HTR-8/SVneo (cell line): ENCODE data around the gene SORBS1.
A peak's percentile ranks its signal among the peaks of the same experiment; 100 is the strongest.

Experiments
- DNase-seq: peaks from one replicate; pipeline ENCODE4 v3.0.0; 2011; ENCODE audit warnings: low spot score, mixed read lengths; ENCODE audit not compliant: insufficient read length
- FAIRE-seq: peaks from 2 replicates; lab custom pipeline; 2011; peaks lifted over from hg19 to GRCh38; lab: Jason Lieb, UNC

The SORBS1 gene

DNA sequence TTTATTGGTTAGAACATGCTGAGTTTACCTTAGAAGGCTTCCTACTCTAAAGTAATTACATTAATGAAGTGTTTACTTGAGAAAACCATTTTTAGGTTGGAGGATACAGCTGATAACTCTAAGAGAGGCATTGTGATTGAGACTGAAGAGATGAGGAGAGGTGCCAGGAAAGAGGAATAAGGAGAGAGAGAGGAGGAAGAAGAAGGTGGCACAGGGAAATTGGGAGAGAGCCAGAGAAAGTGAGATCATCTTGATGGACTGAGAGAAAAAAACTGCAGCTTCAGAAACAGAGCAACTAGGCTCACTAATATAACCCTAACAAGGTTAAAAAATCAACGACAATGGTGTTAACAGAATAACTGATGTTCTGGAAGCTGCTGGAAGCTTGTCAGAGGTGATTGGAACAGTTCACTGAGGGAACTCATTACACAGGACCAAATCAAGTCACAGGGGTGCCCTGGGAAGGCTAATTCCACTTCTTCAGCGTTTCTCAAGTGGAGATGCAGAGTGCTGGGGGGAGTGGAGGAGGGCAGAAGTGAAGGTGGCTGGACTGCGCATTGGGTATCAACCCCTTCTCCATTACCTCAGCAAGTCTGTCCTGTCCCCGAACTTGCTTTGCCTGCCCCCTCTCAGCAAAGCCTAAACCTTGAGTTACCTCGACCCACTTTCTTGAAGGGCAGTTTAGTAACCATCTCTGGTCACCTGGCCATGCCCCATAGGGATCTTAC, 6.9 kb upstream of the SORBS1 start:
- DNase-seq (no peak), FAIRE-seq (no peak)

DNA sequence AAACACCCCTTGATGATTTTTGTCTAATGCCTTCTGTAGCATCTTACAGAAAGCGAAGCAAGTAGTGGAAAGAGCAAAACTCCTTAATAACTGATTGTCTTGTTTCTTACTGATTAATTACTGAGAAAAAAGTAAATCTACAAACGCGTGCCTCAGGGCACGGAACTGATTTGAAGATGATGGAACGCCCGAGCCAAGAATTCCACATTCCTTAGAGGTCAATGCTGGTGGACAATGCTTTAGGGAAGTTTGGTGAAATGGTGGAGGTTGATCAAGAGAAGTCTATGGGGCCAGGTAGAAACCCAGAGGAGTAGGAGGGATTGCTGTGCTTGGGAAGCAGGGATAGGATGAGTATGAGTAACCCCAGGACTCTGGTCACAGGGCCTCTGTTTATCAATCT, 5.0 kb upstream of the SORBS1 start:
- DNase-seq (no peak), FAIRE-seq (no peak)

DNA sequence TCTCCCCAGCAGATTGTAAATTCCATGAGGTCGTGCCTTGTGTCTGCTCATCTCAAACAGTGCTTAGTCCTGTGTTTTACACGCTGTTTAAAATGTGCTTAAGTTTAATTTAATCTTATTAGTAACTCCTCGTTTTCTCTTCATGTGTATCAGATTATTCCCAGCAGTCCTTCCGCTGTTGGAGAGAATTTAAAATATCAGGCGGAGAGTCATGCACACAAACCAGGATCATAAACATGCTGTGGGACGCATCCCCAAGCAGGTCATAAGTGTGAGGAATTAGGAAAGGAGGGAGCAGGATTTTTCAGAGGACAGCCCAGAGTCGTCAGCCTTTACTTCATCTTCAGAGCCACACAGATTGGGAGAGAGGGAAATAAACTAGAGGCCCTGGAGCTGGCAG, 4.2 kb upstream of the SORBS1 start:
- FAIRE-seq (no peak), DNase-seq (no peak)

DNA sequence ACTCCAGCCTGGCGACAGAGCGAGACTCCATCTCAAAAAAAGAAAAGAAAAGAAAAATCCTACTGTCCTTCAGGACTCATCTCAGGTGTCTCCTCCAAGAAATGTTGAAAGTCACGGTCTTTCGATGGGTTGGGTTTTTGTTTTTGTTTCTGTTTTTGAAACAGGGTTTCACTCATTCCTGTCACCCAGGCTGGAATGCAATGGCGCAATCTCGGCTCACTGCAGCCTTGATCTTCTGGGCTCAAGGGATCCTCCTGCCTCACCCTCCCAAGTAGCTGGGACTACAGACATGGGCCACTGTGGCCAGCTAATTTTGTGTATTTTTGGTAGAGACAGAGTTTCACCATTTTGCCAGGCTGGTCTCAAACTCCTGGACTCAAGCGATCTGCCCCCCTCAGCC, 3.1 kb upstream of the SORBS1 start:
- DNase-seq = no peak
- no peak for FAIRE-seq

DNA sequence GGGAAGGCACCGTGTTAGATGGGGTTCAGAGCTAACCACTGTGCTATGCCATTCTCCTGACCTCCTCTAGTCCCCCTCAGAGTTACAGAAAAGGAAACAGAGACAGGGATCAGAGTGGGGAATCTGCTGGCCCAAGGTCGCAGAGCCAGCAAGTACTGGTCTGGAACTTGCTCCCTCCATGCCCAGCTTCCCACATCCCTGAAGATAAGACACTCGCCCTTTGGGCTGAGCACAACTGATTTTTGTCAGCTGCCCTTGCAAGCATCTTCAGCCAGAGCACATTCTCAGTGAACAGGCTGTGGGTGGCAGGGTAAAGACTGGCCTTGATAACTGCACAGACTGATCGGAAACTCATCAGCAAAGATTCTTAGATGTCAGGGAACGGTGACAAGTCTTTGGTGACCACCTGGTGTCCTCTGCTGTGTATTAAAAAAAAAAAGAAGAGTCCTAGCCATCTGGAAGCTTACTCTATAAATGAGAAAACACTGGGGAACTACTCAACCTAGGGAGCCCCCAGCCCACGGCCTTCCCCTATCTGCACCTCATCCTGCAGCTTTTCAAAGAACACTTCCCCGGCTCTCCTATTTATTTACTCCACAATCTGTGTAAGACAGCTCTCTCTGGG, 1.3 kb upstream of the SORBS1 start:
- DNase-seq (no peak), FAIRE-seq (no peak)

DNA sequence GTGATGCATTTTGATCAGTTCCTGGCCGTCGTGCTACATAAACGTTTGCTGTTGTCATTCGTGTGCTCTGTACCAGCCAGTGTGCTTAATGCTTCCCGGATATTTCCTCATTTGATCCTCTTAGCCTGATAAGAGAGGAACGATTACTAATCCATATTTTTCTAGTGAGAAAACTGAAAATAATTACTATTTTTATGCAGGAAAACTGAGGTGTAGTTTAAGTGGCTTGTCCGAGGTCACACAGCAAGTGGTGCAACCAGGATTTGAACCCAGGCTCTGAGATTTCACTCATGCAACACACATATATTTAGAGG, 650 bp upstream of the SORBS1 start:
- no peak for FAIRE-seq
- DNase-seq = no peak

DNA sequence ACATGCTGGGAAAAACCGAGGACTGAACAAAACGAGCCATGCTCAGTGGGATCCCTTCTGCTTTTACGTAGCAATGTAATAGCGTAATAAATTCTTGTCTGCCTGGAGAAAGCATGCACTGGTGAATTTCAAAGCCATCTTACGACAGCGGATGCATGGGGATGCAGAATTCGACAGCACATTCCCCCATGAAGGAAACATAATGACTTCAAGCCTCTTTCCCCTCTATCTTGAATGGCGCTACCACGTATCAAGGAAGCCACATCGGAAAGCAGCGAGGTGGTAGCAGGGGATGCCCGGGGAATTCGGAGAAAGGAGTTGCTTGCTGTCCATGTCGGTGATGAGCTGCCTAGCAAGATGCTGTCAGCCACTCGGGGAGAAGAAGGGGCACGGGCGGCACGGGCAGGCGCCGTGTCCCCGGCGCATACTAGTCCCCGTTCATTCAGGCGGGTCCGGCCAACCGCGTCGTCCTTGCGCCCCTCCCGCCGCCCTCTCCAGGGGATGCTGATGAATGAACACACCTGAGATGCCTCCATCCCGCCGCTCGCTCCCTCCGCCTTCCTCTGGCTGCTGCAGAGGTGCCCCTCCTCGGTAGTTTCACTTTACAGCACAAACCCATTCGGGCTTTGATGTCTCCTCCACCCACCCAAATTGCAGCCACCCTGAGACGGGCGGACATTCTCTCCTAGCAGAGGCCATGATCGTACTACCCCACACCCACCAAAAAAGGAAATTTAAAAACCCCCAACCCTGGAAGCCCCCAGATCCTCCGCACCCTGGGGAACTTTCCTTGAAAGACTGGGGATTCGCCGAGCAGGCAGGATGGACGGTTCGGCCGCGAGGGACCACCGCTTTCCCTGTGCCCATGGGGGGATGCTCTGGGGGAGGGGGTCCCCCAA, 644 bp downstream of the SORBS1 start:
- peak; percentile 72 for FAIRE-seq

DNA sequence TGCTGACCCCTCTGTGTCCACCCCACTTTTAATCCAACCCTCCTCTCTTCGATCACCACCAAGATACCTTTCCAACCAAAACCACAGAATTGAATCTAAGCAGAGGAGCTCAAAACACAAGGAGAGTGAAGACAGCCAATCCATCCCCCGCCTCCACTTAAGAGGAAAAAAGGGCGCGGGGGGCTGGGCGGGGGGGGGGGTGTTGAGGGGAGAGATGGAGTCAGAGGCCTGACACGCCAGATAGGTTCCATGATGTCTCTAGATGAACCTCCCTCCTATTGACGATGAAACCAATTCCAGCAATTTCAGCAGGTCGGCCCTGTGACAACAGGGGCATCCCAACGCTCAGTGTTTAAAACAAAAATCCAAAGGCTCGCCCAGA, 1.3 kb downstream of the SORBS1 start:
- DNase-seq (no peak), FAIRE-seq (no peak)

More for the DNA sequence above, 644 bp downstream of the SORBS1 start:
- peak; percentile 21 for DNase-seq

DNA sequence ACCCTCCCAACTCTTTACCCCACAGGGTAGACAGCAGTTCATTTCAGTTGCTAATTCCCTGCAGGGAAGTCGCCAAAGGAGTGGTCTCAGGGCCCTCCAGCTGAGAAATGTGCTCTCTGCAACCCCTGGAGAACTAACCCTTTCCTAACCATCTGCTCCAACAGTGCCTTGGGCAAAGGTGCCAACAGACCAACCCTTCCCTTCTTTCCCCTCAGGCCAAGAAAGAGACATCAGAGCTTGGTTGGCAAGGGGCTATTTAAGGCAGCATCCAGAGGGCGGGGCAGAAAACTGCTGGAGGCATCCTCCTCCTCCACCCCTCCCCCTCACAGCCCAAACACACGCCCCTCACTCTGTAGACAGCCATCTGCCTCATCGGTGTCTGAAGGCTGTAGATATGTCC, 1.7 kb downstream of the SORBS1 start:
- FAIRE-seq = no peak
- no peak for DNase-seq

DNA sequence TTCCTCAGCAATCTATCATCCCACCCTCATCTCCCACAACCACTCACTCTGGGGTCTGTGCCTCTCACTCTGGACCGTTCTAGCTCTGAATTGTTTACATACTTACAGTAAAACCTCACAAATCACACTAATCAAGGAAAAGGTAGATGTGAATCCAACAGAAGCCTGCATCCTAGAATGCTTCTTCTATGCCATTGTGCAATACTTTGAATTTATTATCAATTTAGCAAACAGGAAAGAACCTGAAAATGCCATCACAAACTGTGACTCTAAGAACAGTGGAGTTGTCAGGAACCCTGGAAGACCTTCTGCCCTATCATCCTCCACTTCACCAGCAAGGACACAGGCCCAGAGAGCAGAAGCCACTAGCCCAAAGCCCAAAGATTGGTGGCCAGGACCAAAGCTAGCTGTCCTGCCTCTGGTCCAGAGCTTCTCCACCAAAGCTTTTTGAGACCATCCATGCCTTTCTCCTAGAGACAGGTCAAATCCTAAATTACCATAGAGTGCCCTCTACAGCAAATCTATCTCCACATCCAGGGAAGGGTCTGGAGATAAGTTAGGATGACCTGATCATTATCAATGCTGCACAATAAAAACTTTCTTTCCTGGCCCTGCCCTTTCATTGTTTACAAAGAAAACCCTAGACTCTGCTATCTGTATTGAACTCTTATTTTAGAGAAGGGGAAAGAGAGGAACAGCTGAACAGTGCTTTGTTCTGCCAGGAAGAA, 2.4 kb downstream of the SORBS1 start:
- DNase-seq = no peak
- FAIRE-seq = no peak

DNA sequence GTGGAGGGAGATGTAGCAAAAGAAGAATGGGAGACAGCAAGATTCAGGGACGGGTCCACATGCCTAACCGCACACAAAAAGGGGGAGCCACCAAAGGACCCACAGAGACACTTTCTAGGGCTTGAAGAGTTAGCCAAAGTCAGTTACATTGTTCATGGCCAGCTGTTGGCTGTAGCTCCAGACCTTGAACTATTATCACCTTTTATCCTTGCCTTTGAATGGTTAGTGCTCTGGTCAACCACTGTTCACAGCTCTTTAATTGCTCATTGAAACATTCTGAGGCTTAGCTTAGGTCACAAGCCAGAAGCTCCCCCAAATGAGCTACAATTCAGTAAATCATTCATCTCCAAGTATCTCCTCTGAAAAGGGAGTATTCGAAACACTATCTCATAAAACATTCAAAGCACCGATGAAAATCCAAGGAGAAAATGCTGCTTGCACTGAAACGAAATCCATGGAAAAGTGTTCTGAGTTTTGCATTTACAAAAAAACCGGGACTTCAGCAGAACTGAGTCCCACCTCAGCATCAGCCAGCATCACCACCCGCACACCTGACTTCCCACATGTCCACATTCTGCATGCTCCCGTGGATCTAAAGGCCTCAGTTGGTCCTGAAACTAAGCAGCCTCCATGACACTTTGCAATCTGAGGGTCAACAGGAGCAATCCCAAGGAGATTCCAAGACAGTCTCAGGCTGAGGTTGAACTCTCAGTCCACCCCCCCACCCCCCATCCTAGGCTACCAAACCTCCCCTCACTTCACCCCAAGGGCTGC, 4.0 kb downstream of the SORBS1 start:
- DNase-seq = no peak

DNA sequence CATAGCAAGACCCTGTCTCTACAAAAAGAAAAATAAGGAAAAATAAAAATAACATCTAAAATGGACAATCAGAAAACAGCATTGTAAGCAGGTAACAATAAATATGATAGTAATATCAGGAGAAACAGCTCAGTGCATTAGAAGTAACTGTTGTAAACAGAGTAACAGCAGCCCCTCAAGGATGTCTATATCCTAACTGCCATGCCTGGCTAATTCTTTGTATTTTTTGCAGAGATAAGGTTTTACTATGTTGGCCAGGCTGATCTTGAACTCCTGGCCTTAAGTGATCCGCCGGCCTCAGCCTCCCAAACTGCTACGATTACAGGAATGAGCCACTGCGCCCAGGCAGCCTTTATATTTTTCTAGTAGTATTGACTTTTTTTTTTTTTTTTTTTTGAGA, 7.5 kb downstream of the SORBS1 start:
- no peak for FAIRE-seq
- no peak for DNase-seq

More for the DNA sequence above, 4.0 kb downstream of the SORBS1 start:
- FAIRE-seq = no peak

DNA sequence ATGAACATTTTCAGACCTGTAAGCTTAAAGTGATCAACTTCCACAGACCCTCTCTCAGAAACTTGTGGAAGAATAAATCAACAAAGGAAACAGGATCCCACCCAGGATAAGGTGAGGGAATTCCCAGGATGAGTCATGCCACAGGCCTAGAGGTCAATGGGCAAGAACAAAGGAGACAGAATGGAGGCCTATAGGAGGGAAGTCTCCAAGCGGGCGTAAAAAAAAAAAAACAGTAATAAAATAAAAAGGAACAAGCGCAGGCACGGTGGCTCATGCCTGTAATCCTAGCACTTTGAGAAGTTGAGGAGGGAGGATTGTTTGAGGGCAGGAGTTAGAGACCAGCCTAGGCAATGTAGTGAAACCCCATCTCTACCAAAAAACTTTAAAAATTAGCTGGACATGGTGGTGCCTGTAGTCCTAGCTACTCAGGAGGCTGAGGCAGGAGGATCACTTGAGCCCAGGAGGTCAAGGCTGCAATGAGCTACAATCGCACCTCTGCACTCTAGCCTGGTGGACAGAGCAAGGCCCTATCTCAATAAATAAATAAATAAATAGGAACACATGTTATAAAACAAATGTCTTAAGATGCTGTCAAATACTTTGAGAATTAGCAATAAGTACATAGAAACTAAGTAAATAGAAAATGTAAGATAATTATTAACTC, 8.4 kb downstream of the SORBS1 start:
- no peak for FAIRE-seq
- no peak for DNase-seq

DNA sequence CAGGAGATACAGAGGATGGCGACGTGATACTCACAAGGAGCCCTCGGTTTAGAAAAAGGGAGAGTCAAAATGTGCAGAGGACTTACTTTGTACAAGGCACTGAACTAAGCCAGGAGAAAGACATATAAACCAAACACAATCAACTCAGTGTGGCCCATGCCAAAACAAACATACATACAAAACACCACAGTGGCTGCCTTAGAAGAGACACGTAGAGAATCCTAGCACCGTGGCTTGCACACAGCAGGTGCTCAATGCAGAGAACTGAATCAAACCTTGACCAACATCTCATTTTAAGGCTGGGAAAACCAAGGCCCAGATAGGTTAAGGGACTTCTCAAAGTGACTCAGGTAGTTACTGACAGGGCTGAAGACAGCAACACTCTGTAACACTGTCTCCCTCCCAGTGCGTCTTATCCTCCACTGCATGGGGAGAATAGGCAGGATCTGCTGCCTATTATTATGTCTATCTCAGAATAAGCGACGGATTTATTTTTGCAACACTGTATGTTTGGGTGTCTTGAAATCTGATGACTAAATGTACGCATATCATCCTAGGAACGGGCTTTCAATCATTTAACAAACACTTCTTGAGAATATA, 11.0 kb downstream of the SORBS1 start:
- no peak for FAIRE-seq

DNA sequence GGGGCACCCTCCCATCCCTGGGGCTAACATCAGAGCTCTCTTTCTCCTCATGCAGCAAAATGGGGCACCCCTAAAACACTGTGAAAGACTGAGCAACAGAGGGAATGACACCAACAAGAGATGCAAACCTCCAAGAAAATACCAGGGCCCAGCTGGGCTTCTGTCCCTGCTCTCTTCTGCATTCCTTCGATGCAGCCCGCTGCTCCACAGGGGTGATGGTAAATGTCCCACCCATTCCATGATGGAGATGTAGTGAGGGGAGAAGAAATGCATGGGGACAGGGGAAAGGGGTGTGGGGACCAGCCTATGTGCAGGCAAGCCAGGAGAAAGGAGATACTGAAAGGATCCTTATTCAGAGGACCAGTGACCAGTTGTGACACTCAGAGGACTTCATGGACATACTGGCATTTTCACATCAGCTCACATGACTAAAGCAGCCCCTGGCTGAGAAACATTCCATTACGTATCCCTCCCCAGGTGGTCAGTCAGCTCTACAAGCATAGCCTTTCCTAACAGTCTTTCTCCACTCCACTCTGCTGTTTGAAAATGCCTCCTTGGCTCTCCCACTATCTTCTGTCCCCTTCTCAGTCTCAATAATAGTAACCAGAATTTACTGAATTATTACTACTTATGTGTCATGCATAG, 13.3 kb downstream of the SORBS1 start:
- no peak for FAIRE-seq
- DNase-seq = no peak

More for the DNA sequence above, 11.0 kb downstream of the SORBS1 start:
- DNase-seq = no peak

DNA sequence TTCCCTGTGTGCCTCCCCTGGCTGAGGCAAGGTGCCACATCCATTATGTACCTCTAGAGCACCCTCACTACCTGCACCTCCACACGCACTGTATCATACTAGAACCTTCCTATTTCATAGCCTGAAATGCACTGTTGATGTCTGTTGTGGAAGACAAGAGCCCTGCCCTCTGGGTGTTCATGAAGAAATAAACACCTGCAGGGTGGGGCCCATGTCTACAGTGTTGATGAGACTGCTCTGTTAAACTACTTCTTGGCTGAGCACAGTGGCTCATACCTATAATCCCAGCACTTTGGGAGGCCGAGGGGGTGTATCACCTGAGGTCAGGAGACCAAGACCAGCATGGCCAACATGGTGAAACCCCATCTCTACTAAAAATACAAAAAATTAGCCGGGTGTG, 14.0 kb downstream of the SORBS1 start:
- FAIRE-seq (no peak), DNase-seq (no peak)

DNA sequence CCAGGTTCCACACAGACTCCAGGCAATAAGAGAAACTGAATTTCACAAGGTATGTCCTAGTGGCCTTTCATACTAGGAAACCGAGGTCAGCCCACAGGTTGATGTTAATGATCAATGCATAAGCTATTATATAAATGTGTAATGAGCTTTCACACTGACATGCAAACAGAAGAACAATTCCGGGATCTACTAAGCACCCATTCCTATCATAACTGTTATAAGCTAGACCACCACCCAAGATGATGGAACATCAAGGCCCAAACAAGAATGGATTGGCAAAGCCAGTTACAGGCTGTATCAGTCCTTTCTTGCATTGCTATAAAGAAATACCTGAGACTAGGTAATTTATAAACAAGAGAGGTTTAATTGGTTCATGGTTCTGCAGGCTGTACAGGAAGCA, 15.2 kb downstream of the SORBS1 start:
- FAIRE-seq = no peak
- no peak for DNase-seq

DNA sequence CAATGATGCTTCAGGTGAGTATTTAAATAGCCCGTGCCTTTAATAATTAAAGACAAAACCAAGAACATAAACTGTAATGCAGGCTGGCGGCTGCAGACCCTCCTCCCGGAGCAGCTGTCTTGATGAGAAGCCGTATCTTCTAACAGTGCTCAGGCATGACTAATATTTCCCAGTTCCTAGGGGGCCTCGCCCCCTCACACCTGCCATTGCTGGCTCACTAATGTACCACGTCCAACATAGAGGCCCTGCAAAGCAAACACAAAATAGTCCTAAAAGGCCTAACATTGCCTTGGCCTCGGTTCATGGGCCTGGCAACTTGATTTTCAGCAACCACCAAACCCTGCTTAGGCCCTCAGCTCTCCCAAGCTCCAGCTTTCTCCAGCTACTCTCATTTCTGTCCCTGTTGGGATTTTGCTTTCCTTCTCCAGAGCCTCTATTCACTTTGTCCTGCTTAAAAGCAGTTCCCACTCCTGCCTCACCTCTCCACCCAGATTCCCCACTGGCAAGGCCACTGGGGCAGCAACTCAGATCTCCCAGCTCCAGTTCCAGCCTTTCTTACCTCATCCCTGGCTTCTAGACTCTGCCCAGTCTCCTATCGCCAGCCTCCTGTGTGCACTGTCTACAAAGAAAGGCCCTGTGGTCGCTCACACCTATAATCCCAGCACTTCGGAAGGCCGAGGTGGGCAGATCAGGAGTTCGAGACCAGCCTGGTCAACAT, 16.2 kb downstream of the SORBS1 start:
- no peak for DNase-seq
- FAIRE-seq = no peak
